MCF 10A (cell line): ENCODE results near the gene MICAL3. TPM values are rescaled to one million over a fixed set of nuclear protein-coding genes. Genes with fewer than 3 reads are reported as not detected.

Experiments used
- BruUV-seq: library from RNA; stranded (reverse); fragments of 400-500 nt; replicated peaks from 2 replicates; lab custom pipeline; 2021; lab: Mats Ljungman, UMichigan
- CTCF ChIA-PET: fragments of 300-600 bp; sonication (Branson Sonifier 250); formaldehyde crosslinking; extraction: SDS; loops from one replicate; lab custom pipeline; 2021; ENCODE audit warnings: antibody characterized with exemption, inconsistent platforms; lab: Yijun Ruan, JAX
- POLR2A ChIA-PET: fragments of 300-600, 350-650 bp; sonication (Branson Sonifier 250); formaldehyde crosslinking; extraction: SDS; loops from one replicate; lab custom pipeline; 2020; ENCODE audit warnings: antibody characterized with exemption, inconsistent platforms; lab: Yijun Ruan, JAX
- DNase-seq: peaks from one replicate; pipeline ENCODE4 v3.0.0-alpha.2; 2018; ENCODE audit not compliant: unreplicated experiment
- H3K27ac Mint-ChIP-seq: one replicate; pipeline ENCODE4 v1.8.0; 2022; ENCODE audit warnings: mild to moderate bottlenecking, low read depth, mixed read lengths; ENCODE audit not compliant: unreplicated experiment
- H3K27me3 Mint-ChIP-seq: one replicate; pipeline ENCODE4 v1.8.0; 2022; ENCODE audit warnings: mixed read lengths; ENCODE audit not compliant: insufficient read depth, unreplicated experiment
- H3K36me3 Mint-ChIP-seq: one replicate; pipeline ENCODE4 v1.8.0; 2022; ENCODE audit warnings: mild to moderate bottlenecking, moderate library complexity, mixed read lengths; ENCODE audit not compliant: insufficient read depth, unreplicated experiment
- H3K4me1 Mint-ChIP-seq: one replicate; pipeline ENCODE4 v1.8.0; 2022; ENCODE audit warnings: mixed read lengths; ENCODE audit not compliant: insufficient read depth, unreplicated experiment
- H3K4me3 Mint-ChIP-seq: one replicate; pipeline ENCODE4 v1.8.0; 2022; ENCODE audit warnings: mild to moderate bottlenecking, moderate library complexity, mixed read lengths; ENCODE audit not compliant: unreplicated experiment
- H3K9me3 Mint-ChIP-seq: one replicate; pipeline ENCODE4 v1.8.0; 2022; ENCODE audit warnings: mixed read lengths; ENCODE audit not compliant: unreplicated experiment
- intact Hi-C: fragments of 100-400 bp; cut with micrococcal nuclease; formaldehyde crosslinking; loops from 2 replicates; pipeline ENCODE4 v1.14.1; 2022
- total RNA-seq: library from RNA; stranded (reverse); gene quantifications from 2 replicates; pipeline ENCODE4 v1.2.3, GENCODE V29; 2022
- TF ChIP-seq, protein P1 (sequence below): fragments of 200-600 bp; IDR thresholded peaks from one replicate; pipeline ENCODE4 v1.8.0; 2022; ENCODE audit warnings: antibody characterized with exemption, mild to moderate bottlenecking; ENCODE audit not compliant: unreplicated experiment

The MICAL3 gene
- total RNA-seq, 1 experiment from 2014 or later, result 54.1 TPM

DNA sequence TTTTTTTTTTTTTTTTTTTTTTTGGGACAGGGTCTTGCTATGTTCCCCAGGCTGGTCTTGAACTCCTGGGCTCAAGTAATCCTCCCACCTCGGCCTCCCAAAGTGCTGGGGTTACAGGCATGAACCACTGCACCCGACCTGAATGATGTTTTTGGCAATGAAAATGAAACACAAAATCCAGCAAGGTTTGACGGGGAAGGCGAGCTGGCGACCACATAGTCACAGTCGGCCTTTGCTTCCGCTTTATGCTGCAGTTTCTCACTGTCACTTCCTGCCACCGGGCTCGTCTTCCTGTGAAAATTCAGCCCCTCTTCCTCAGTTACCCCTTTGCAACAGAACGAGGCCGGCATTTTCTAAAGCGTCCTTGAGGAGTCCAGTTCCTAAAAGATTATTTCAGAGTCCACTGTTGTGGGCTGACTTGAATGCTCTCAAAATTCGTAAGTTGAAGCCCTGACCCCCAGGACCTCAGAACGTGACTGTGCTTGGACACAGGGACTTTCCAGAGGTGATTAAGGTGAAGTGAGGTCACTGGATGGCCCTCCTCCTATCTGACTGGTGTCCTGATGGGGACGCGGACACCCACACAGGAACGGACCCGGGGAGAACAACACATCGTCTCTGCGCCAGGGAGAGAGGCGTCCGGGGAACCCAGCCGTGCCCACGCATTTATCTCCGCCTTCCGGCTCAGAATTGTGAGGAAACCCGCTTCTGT lies 247.2 kb downstream of the MICAL3 start:
- CTCF ChIA-PET, result interaction anchor here (0.6 to 0.9 kb wide), 4 partner anchors 34 to 692 kb away, joined by 3 to 6 read pairs (median 3); no protein-coding TSS in a partner anchor
- Mint-ChIP-seq H3K27ac (no peak overlapping the region), H3K36me3 (no peaks in the 10 kb centered on the region), H3K9me3 (no peaks in the 10 kb centered on the region), H3K27me3 (no peaks in the 10 kb centered on the region), H3K4me3 (no peak overlapping the region), H3K4me1 (peaks cover 21% of the 10 kb centered on the region)
- BruUV-seq, result no TSS peak
- POLR2A ChIA-PET, result no interaction called here
- TF ChIP-seq, protein P1, sequence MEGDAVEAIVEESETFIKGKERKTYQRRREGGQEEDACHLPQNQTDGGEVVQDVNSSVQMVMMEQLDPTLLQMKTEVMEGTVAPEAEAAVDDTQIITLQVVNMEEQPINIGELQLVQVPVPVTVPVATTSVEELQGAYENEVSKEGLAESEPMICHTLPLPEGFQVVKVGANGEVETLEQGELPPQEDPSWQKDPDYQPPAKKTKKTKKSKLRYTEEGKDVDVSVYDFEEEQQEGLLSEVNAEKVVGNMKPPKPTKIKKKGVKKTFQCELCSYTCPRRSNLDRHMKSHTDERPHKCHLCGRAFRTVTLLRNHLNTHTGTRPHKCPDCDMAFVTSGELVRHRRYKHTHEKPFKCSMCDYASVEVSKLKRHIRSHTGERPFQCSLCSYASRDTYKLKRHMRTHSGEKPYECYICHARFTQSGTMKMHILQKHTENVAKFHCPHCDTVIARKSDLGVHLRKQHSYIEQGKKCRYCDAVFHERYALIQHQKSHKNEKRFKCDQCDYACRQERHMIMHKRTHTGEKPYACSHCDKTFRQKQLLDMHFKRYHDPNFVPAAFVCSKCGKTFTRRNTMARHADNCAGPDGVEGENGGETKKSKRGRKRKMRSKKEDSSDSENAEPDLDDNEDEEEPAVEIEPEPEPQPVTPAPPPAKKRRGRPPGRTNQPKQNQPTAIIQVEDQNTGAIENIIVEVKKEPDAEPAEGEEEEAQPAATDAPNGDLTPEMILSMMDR, result no peak
- DNase-seq, result no peak
- intact Hi-C loops, result no loop called here

DNA sequence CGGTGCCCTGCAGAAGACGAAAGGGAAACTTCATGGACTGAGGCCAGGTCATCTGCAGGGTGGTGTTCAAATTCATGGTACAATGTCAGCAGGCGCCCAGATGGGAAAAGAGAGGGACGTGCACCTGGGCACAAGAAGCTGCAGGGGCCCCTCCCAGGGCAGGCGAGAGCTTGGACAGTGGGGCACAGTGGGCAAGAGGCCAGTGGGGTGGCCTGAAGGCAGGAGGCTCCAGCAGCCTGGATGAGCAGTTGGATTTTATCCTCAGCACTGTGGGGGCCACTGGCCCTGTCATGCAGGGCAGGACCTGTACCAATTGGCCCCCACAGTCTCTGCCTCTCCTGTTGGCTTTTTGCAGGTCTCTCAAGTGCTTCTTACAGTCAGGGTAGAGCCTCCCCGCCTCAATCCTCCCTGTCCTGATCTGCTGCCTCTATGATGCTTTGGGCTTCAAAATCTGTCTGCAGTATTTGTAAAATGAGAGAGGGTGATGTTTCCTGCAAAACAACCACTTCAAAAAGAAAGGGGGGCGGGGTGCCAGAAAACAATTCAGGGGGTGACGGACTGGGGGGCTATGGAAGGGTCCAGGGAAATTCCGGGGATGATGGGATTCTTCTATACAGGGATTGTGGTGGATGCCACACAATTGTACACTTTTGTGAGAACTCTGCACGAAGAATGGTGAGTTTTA lies 248.4 kb downstream of the MICAL3 start:
- no peak for DNase-seq
- TF ChIP-seq, protein P1, result no peak
- intact Hi-C loops, result no loop called here
- Mint-ChIP-seq H3K4me3 (no peak overlapping the region), H3K9me3 (no peaks in the 10 kb centered on the region), H3K36me3 (no peaks in the 10 kb centered on the region), H3K27ac (no peak overlapping the region), H3K27me3 (no peaks in the 10 kb centered on the region), H3K4me1 (peaks cover 13% of the 10 kb centered on the region)
- no TSS peak for BruUV-seq
- POLR2A ChIA-PET, result interaction anchor here (0.7 kb wide), 1 partner anchor 11 kb away, joined by 3 read pairs; no protein-coding TSS in a partner anchor
- CTCF ChIA-PET, result interaction anchor here (0.7 kb wide), 1 partner anchor 312 kb away, joined by 3 read pairs; no protein-coding TSS in a partner anchor

DNA sequence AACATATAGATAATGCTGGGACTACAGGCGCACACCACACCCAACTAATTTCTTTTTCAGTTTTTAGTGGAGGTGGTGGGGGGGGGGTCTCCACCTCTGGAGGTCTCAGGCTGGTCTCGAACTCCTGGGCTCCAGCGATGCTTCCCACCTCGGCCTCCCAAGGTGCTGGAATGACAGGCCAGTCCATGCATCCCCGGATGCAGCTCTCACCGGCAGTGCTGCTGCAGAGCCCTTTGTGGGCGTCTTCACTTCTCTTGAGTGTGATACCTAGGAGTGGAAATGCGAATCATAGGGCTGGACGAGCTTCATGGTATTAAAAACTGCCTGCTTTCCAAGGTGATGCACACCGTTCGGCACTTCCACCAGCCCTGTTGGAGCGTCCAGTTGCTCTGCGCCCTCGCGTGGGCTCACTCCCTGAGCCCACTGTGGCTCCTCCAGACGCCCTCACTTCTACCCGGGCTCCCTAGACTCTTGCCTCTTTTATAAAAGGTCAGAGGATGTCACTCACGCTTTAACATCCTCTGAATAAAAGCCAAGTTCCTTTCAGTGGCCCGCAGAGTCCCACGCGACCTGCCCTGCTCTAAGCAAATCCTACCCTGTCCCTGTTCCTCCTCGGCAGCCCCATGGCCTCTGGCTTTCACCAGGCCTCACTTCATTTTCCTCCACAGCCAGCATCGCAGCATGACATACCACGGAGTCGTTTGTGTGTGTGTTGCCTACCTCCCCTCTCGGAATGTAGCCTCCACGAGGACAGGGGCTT lies 249.3 kb downstream of the MICAL3 start:
- ChIA-PET CTCF (no interaction called here), POLR2A (interaction anchor here (1.3 to 3.3 kb wide), 2 partner anchors 11 to 136 kb away, joined by 3 to 14 read pairs; partner anchors contain the start of gene BCL2L13)
- no peaks in the 10 kb centered on the region for H3K36me3 Mint-ChIP-seq
- intact Hi-C loops, result no loop called here
- H3K9me3 Mint-ChIP-seq, result no peaks in the 10 kb centered on the region
- peaks cover 11% of the 10 kb centered on the region for H3K4me1 Mint-ChIP-seq
- TF ChIP-seq, protein P1, result no peak
- no peak overlapping the region for H3K27ac Mint-ChIP-seq
- no peak for DNase-seq
- BruUV-seq, result no TSS peak
- no peaks in the 10 kb centered on the region for H3K27me3 Mint-ChIP-seq
- H3K4me3 Mint-ChIP-seq, result peak overlapping the region; percentile 71
